MM.1S (cell line): ENCODE measurements around the gene FBH1.

Experiments
- EZH2 ChIP-seq: fragments of 300-600 bp; sonication (generic); optimal IDR thresholded peaks from 2 replicates; pipeline ENCODE3; 2017; ENCODE audit warnings: low read depth, mild to moderate bottlenecking, antibody characterized with exemption, low read length, mixed read lengths
- TF ChIP-seq, protein P1 (sequence below): fragments of 300-600 bp; sonication (generic); IDR thresholded peaks from 2 replicates; pipeline ENCODE4 v1.5.1; 2016; ENCODE audit warnings: antibody characterized with exemption, low read length, mixed read lengths

GRCh38 chr10:5906651-5907050, 16.6 kb downstream of the FBH1 start:
- TF ChIP-seq, protein P1, sequence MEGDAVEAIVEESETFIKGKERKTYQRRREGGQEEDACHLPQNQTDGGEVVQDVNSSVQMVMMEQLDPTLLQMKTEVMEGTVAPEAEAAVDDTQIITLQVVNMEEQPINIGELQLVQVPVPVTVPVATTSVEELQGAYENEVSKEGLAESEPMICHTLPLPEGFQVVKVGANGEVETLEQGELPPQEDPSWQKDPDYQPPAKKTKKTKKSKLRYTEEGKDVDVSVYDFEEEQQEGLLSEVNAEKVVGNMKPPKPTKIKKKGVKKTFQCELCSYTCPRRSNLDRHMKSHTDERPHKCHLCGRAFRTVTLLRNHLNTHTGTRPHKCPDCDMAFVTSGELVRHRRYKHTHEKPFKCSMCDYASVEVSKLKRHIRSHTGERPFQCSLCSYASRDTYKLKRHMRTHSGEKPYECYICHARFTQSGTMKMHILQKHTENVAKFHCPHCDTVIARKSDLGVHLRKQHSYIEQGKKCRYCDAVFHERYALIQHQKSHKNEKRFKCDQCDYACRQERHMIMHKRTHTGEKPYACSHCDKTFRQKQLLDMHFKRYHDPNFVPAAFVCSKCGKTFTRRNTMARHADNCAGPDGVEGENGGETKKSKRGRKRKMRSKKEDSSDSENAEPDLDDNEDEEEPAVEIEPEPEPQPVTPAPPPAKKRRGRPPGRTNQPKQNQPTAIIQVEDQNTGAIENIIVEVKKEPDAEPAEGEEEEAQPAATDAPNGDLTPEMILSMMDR = no peak
- TF ChIP-seq EZH2 = no peak
